GM18517 (cell line): ENCODE results near the gene TMEM225.
"Not testable (repeated sequence)": the region's sequence is repeated elsewhere in the genome, so short reads cannot be mapped to it uniquely, and the experiment has no call there.

Source experiments
- ATAC-seq: cut with Tn5 transposase; IDR thresholded peaks from one replicate; pipeline ENCODE4 v1.9.1; 2021; ENCODE audit warnings: mild to moderate bottlenecking, moderate library complexity; ENCODE audit not compliant: unreplicated experiment

The TMEM225 gene

DNA sequence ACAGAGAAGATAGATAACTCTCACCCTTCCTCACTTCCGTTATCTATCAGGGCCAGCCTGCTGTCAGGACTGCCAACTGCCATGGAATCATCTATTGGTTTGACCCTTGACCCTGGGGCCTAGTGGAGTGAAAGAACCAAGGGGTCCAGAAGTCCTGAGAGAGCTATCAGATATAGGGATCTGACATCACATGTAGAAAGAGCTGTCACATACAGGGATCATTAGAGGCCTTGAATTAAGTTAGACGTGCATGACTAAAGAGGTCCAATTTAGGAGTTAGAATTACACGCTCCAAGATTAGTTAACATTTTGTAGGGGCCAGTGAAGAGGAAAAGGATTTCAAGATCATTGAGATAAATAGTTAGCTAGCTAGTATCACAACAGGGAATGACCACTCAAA is at the start of gene TMEM225:
TMEM225 (minus strand) TSS at position 101 of the 400 bp plus-strand sequence. CDS start 245 bp downstream, outside the sequence.
- ATAC-seq, result no peak

DNA sequence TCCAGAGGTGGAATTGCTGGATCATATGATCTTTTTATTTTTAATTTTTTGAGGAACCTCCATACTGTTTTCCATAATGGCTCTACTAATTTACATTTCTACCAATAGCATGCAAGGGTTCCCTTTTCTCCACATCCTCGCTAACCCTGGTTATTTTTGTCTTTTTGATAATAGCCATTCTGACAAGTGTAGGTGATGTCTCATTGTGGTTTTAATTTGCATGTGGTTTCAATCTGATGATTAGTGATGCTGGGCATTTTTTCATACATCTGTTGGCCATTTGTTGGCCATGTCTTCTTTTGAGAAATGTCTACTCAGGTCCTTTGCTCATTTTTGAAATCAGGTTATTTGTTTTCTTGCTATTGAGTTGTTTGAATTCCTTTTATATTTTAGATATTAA is 38.6 kb upstream of the TMEM225 start:
- ATAC-seq, result no peak

- no peak for ATAC-seq
Observed at GRCh38 chr11:123920943-123921342, 35.5 kb upstream of the TMEM225 start.

GRCh38 chr11:123905826-123906225 is 20.4 kb upstream of the TMEM225 start:
- ATAC-seq, result no peak

DNA sequence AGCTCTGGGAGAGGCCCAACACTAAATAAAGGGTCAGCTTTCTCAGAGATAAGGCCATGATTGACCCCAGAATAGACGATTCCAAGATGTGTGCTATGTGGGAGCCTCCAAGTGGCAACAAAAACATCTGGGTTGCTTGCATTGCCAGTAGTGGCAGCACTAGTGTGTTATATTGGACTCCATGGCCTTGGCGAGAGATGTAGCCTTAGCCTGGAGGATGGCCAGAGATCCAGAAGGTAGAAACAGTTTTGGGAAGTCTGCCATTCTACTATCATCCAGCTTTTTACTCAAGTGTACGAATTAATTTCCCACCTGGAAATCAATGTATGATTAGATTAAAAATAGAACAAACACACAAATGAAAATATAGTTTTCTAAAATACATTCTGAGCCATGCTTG is 19.5 kb upstream of the TMEM225 start:
- ATAC-seq, result no peak

DNA sequence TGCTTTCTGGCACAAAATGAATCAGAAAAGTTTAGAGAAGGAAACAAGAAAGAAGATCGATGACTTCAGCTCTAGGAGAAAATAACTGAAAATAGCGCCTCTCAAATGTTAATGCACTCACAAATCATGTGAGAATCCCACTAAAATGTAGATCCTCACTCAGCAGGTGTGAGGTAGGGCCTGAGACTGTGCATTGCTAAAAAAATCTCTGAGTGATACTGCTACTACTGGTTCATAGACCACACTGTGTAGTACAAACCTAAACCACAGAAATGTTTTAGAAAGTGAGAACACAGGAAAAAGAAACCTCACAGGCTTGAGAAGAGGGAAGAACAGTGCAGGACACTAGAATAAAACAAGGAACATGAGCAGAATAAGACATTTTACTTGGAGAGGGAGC is 18.5 kb upstream of the TMEM225 start:
- no peak for ATAC-seq

DNA sequence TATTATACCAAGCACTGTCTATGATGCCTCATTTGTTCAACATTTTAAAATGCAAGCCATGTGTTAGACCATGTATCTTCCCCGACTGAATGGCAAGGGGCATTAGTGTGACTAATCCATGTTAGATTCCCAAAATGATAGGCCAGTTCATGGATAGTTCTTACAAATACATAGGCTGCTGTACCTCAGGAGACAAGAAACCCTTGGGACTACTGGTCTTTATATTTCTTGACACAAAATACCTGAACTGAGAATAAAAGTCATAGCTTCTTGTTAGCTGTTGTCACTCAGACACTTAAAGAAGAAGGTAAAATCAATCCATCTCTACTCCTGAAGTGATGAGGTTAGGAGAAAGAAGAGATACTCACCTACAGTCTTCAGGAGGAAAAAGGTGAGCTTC is 16.4 kb upstream of the TMEM225 start, which contains the start of gene OR8D4:
OR8D4 (plus strand) TSS at position 301 of the 400 bp plus-strand sequence. CDS start 4,265 bp downstream, outside the sequence.
- no peak for ATAC-seq

- no peak for ATAC-seq
Observed at GRCh38 chr11:123899792-123900191, 14.3 kb upstream of the TMEM225 start.

GRCh38 chr11:123892031-123892430 is 6.6 kb upstream of the TMEM225 start:
- no peak for ATAC-seq

DNA sequence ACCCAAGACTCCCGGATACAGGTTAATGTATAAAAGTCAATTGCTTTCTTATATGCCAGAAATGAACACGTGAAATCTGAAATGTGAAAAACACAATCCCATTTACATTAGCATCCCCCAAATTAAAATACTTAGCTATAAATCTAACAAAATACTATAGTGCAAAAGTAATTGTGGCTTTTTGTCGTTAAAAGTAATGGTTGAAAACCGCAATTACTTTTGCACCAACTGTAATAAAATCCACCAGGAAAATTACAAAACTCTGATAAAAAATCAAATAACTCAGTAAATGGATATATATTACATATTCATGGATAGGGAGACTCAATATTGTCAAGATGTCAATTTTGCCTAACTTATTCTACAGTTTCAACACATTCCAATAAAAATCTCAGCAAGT is 4.6 kb downstream of the TMEM225 start:
- no peak for ATAC-seq

DNA sequence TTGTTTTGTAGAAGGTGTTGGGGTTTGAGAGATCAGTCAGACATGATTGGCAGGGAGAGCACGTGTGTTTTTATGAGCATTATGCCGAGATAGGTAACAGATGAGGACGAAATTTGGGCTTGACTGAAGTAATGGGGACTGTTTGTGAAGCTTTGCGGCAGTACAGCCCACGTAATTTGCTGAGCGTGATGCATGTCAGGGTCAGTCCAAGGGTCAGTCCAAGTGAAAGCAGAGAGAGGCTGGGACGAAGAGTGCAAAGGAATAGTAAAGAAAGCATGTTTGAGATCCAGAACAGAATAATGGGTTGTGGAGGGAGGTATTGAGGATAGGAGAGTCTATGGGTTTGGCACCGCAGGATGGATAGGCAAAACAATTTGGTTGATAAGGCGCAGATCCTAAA is 17.7 kb downstream of the TMEM225 start:
- ATAC-seq, result not testable (repeated sequence)

DNA sequence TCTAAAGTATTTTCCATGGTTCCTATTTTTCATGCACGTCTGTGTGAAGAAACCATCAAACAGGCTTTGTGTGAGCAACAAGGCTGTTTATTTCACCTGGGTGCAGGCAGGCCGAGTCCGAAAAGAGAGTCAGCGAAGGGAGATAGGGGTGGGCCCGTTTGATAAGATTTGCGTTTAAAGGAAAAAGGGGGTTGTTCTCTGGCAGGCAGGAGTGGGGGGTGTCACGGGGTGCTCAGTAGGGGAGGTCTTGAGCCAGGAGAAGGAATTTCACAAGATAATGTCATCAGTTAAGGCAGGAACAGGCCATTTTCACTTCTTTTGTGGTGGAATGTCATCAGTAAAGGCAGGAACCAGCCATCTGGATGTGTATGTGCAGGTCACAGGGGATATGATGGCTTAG is 20.2 kb downstream of the TMEM225 start:
- not testable (repeated sequence) for ATAC-seq

DNA sequence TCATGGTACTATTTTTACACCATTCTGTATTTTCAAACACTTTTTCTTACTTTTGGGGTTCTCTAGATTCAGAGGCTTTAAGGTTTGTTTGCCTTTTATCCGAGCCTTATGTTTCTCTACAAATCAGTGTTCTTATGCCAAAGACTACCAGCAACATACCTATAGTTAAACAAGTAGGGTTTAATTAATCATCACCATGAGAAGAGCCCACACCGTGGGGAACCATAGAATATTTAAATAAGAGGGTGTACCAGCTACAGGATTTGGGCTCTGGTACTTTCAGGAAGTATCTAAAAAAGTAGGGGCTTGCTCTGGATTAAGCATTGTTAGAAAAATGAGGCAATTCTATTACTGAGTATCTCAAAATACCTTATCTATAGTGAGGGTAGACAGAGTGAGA is 25.7 kb downstream of the TMEM225 start:
- no peak for ATAC-seq

GRCh38 chr11:123856444-123856843 is 29.0 kb downstream of the TMEM225 start:
- ATAC-seq, result no peak

- ATAC-seq, result no peak
Observed at GRCh38 chr11:123853038-123853437, 32.4 kb downstream of the TMEM225 start.

DNA sequence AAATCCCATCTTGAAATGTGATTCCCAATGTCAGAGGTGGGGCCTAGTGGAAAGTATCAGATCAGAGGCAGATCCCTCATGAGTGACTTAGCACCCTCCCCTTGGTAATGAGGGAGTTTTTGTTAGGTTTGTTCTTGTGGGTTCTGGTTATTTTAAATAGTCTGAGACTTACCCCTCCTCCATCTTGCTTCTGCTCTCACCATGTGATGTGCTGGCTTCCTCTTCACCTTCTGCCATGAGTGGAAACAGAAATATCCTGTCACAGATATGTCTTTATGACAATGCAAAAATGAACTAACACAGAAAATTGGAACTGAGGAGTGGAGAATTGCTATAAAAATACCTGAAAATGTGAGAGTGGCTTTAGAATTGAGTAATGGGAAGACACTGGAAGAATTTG is 33.1 kb downstream of the TMEM225 start:
- ATAC-seq, result no peak

GRCh38 chr11:123851110-123851509 is 34.4 kb downstream of the TMEM225 start:
- no peak for ATAC-seq

- no peak for ATAC-seq
Observed at GRCh38 chr11:123841174-123841573, 44.3 kb downstream of the TMEM225 start.

DNA sequence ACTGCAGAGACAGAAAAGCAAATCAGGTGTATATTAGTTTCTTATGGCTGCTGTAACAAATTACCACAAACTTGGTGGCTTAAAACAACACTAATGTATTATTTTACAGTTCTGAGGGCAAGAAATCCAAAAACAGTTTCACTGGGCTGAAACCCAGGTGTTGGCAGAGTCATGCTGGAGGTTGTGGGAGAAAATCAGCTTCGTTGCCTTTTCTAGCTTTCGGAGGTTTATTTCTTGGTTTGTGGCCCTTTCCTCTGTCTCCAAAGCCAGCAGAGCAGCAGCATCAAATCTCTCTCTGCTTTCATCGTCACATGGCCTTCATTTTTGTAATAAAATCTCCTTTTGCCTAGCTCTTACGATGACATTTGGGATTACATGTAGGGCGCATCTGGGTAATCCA is 46.3 kb downstream of the TMEM225 start:
- no peak for ATAC-seq

GRCh38 chr11:123838659-123839058 is 46.8 kb downstream of the TMEM225 start:
- no peak for ATAC-seq

DNA sequence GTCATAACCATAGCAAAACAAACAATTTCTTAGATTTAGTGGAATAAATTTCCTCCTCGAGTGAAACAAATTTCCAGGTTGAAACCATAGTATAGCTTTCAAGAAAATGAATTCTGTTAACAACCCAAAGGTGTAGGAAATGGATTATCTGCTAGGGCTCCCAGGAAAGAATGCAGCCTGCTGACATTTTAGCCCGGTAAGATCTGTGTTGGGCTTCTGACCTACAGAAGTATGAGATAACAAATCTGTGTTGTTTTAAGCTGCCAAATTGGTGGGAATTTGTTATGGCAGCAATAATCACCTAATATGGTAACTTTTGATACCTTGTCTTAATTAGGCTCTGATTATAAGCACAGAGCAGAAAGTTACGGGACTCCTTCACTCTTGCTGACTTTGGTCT is 47.3 kb downstream of the TMEM225 start:
- ATAC-seq, result no peak

GRCh38 chr11:123833095-123833494 is 52.4 kb downstream of the TMEM225 start:
- no peak for ATAC-seq
